SIG-M5 treated with dmso at 0.1 percent for 504 hours (cell line): Measurements from ENCODE around the gene CCDC85C.

Source experiments
- DNase-seq: peaks from one replicate; lab custom pipeline; 2025; ENCODE audit not compliant: unreplicated experiment; lab: John Stamatoyannopoulos, UW

Gene CCDC85C

GRCh38 chr14:99590746-99591555 lies 13.1 kb downstream of the CCDC85C start:
- DNase-seq, result no peak

- no peak for DNase-seq
Measured at GRCh38 chr14:99589651-99590530, 14.1 kb downstream of the CCDC85C start.

GRCh38 chr14:99589031-99589441 lies 15.0 kb downstream of the CCDC85C start:
- DNase-seq, result no peak

DNA sequence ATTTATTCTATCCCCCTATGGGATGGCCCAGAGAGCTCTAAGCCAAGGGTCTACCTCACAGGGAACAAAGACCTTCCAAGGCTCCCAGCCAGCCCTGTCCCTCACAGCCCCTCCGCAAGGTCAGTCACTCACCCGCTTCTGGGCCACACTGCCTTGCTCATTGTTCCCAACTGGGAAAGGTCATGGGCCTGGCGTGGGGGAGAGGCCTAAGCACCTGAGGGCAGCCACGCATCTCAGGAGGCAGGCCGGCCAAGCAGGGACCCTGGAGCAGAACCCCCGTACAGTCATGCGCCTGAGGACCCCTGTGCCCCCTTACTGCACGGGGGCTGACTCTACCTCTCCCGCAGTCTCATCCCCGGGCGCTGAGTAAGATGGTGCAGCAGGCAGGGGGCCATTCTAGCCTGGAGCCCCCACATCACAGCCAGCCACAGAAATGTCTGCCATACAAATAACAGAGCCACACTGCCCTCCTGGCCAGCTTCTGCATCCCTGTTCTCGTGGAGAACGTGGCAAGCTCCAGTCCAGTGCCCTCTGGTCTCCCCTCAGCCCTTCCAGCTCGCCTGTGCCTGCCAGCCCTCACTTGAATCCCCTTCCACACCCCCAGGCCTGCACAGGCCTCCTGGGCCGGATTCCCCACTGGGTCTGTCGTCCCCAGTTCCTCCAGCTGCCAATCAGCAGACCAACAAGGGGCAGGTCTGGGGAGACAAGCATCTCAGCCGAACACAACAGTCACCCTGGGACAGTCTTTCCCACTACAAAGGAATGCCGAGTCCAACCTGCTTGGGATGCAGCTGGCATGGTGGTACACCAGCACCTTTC lies 16.3 kb downstream of the CCDC85C start:
- DNase-seq, result no peak

DNA sequence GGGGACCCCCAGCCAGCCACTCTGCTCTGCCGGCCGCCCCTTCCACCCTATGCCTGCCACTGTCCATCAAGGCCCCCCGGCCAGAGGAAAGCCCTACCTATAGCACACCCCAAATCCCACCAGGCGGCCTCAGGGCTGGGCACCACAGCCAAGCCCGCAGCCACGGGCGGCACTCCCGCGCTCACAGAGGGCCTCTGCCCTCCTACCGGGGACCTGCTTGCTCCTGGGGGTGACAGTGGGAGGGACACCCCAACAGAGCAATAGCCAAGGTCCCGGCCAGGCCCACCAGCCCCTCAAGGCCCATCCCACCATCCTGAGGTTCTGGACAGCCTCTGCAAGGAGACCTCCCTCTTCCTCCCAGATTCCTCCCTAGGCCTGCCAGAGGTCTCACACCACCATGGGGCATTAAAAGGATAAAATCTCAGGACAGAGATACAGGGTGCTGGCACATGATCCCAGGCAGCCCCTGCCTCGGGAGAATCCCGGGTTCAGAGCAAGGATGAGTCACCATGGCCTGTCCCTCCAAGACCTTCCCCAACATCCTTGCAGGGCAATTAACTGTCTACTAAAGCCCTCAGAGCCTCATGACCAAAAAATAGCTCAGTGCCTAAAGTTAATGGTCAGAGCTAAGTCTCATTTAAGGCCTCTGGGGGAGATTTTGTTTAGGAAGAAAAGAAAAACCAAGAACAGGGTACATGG lies 17.1 kb downstream of the CCDC85C start:
- DNase-seq, result no peak

- DNase-seq, result no peak
Measured at GRCh38 chr14:99586054-99586760, 17.8 kb downstream of the CCDC85C start.

- DNase-seq, result no peak
Measured at GRCh38 chr14:99584823-99585222, 19.2 kb downstream of the CCDC85C start.

DNA sequence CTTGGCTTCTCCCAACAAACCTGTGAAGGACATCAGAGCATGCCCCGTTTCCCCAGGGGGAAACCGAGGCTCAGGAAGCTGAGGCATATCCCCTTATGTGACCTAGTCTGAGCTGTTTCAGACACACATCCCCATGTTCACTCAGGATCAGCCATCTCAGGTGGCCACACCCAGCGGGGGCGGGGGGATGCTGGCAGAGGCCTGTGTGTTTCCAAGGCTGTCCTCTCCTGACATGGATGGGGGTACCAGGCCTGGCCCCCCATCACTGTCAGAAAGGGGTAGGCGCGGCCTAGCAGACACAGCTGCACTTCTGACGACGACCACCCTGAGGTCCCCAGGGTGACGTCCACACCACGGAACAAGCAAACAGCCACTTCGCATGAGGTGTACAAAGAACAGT lies 22.1 kb downstream of the CCDC85C start:
- no peak for DNase-seq

GRCh38 chr14:99581374-99581773 lies 22.6 kb downstream of the CCDC85C start:
- DNase-seq, result no peak

DNA sequence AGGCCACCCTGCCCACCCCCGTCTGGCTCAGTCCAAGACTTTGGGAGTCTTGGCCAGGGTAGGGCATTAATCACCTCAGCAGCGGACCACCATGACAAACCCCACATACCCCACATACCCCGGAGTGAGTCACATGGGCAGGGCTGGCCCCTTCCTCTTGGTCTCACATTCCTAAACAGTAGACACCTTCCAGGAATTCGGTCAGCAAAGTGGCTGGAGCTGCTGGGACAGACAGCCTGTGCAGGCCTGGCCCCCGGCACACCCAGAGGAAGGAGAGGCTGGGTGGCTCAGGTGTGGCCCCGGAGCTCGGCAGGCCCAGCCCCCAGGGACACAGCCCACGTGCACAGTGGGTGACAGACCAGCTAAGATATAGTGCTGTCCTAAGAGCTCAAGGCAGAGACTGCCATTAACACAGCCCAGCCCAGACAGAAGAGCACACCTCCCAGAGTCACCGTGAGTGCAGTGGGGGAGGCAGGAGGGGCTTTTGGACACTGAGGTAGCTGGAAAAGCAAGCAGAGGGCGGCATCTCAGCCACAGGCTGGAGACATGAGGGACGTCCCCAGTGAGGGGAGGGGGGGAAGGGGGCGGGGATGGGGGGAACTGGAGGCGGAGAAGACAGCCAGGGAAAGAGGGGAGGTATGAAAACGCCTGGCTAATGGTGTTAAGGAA lies 24.0 kb downstream of the CCDC85C start:
- DNase-seq, result no peak

DNA sequence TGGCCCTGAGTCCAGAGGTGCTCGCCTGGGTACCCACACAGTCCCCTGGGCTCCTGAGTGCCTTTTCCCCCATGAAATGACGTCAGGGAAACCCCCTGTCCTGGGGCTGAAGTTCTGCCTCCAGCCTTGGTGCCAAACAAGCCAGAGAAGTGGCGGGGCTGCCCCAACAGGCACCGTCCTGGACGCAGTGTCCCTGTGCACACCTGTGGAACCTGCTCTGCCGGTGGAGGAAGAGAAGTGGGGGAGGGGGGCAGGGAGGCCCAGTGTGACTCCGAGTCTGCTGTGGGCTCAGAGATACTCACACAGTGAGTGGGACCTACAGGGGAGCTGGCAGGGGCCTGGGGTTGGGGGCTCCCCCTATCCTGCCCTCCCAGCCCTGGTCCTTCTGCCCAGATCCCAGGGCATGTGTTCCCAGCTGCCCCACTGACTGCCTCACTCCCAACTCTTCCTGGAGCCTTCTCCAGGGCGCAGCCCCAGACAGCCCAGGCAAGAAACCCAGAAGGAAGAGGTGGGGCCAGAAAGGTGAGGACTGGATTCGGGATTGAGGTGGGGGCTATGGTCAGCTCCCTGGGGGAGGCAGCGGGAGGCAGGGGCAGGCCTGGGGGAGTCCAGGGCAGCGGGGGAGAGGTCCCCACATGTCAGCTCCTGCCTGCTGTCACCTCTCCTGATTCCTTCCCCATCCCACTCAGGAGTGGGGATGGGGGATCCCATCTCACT lies 24.7 kb downstream of the CCDC85C start:
- peak; percentile 20 for DNase-seq

- no peak for DNase-seq
Measured at GRCh38 chr14:99578541-99579101, 25.4 kb downstream of the CCDC85C start.

GRCh38 chr14:99576761-99577705 lies 27.0 kb downstream of the CCDC85C start:
- DNase-seq, result no peak

- DNase-seq, result no peak
Measured at GRCh38 chr14:99576304-99576703, 27.7 kb downstream of the CCDC85C start.

DNA sequence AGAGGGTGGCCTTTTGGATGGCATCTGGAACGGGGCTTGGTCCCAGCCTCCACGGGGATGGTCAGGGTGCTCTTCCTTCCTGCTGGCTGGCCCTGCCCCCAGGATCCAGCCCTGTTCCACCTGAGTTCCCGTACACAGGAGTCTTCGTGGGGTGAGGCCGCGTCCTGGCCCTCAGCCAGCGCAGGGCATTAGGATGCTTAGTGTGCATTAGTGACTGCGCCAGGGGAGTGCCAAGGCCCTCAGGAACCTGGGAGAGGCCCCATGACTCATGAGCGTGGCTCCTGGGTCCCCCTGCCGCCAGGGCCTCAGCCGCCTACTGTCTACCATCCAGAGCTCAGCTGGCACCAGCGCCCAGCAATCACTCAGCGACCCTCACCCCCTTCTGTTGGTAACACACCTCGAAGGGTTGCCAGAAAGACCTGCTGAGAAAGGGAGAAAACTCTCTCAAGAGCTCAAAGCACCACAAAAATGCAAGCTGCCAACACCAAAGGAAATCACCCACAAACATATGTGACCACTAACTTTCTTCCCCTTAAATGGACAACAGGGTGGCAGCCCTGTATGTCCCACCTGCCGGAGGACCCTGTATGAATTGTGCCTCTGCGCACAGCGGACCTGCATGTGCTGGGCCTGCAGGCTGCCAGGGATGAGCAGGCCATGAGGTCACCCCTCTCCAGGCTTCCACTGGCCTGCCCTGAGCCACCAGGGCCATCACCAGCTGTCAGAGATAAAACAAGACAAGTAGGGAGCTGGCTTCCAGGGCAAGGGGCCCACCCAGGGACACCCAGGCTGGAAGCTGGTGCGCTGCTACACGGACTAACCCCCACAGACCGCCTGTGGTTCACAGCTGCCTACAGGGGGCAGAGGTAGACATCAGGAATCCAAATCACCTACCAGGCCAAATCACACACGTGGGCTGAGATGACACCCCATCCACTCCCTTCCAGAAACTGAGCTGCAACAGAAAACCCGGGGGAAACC lies 28.7 kb downstream of the CCDC85C start:
- no peak for DNase-seq
